Effector memory CD8-positive, alpha-beta T cell (primary cell): ENCODE results near the gene INSYN1.
A peak's percentile ranks its signal among the peaks of the same experiment; 100 is the strongest.

Experiments
- ATAC-seq: fragments of 150-1000 bp; cut with Tn5 transposase; replicated peaks from 2 replicates; pipeline ENCODE4 v1.10.0; 2021; ENCODE audit warnings: mild to moderate bottlenecking, moderate library complexity
- DNase-seq, 3 experiments: peaks; one replicate each; pipeline ENCODE4 v3.0.0; 2021
- H3K27ac Mint-ChIP-seq, 2 donors: one replicate each; pipeline ENCODE4 v1.8.0; 2022; ENCODE audit warnings: mild to moderate bottlenecking in 2 of 2, mixed read lengths in 2 of 2, moderate library complexity in 2 of 2
- H3K27me3 Mint-ChIP-seq, 2 donors: one replicate each; pipeline ENCODE4 v1.8.0; 2022; ENCODE audit warnings: mixed read lengths in 2 of 2
- H3K36me3 Mint-ChIP-seq: one replicate; pipeline ENCODE4 v1.8.0; 2022; ENCODE audit warnings: mild to moderate bottlenecking, moderate library complexity, mixed read lengths; ENCODE audit not compliant: insufficient read depth
- H3K4me1 Mint-ChIP-seq, 2 donors: one replicate each; pipeline ENCODE4 v1.8.0; 2022; ENCODE audit warnings: low read depth in 2 of 2, mixed read lengths in 2 of 2
- H3K4me3 Mint-ChIP-seq, 2 donors: one replicate each; pipeline ENCODE4 v1.8.0; 2022; ENCODE audit warnings: mild to moderate bottlenecking in 2 of 2, mixed read lengths in 2 of 2, moderate library complexity in 2 of 2
- H3K9me3 Mint-ChIP-seq, 2 donors: one replicate each; pipeline ENCODE4 v1.8.0; 2022; ENCODE audit warnings: mixed read lengths in 2 of 2

INSYN1 gene

GRCh38 chr15:73695773-73696640, 57.1 kb downstream of the INSYN1 start:
- Mint-ChIP-seq H3K27me3 (peaks cover 38 to 54% of the 10 kb centered on the region in 2 donors), H3K4me3 (peak overlapping the region; percentile 63 to 68), H3K36me3 (peaks cover 8% of the 10 kb centered on the region), H3K4me1 (peaks cover 11 to 21% of the 10 kb centered on the region in 2 donors), H3K9me3 (no peaks in the 10 kb centered on the region), H3K27ac (peak overlapping the region; percentile 72 to 86)
- no peak for DNase-seq
- no peak for ATAC-seq

- ATAC-seq = no peak
- H3K36me3 Mint-ChIP-seq = peaks cover 8% of the 10 kb centered on the region
- H3K27me3 Mint-ChIP-seq = peaks cover 32 to 39% of the 10 kb centered on the region in 2 donors
- no peak for DNase-seq
- H3K27ac Mint-ChIP-seq = no peak overlapping the region
- no peak overlapping the region for H3K4me3 Mint-ChIP-seq
- H3K4me1 Mint-ChIP-seq = peaks cover 11 to 16% of the 10 kb centered on the region in 2 donors
- H3K9me3 Mint-ChIP-seq = no peaks in the 10 kb centered on the region
Observed at GRCh38 chr15:73694419-73694818, 58.7 kb downstream of the INSYN1 start.

DNA sequence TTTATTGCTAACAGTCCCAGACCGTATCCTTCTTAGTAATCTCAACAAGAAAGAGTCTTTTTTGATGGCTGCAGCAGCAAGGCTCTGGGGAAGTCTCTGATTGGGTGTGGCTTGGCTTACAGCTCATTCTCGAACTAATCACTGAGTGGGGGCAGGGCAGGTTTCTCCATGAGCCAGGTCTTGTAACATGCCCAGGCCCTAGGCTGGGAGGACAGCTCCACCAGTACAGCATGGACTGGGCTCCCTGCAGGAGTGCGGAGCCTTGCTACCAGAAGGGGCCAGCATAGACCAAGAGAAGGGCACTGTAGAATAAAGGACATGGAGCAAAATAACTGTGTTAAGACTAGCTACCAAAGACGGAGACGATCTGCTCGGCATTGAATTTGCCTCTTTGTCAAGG, 61.8 kb downstream of the INSYN1 start:
- DNase-seq = no peak
- peaks cover 1 to 4% of the 10 kb centered on the region in 2 donors for H3K4me1 Mint-ChIP-seq
- H3K4me3 Mint-ChIP-seq = no peak overlapping the region
- H3K9me3 Mint-ChIP-seq = no peaks in the 10 kb centered on the region
- H3K27me3 Mint-ChIP-seq = peaks cover 36 to 45% of the 10 kb centered on the region in 2 donors
- no peak for ATAC-seq
- H3K36me3 Mint-ChIP-seq = peaks cover 4% of the 10 kb centered on the region
- no peak overlapping the region for H3K27ac Mint-ChIP-seq

DNA sequence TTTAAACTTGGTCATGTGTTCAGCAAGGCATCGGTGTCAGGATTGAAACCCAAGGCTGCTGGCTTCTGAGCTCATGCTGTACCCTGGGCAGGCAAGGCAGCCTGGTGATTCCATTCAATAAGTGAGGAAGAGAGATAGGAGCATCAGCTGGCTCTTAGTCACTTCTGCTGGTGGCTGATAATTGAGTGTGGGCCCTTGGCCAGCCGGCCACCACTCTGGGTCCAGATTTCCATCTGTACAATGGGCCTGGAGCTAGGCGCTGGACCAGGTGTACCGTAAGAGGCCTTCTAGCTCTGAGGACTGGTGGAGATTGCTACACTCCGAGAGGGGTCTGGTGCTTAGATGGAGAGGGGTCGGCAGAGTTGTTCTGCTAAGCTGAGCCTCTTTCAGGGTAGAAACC, 64.7 kb downstream of the INSYN1 start:
- ATAC-seq = no peak
- Mint-ChIP-seq H3K4me3 (no peak overlapping the region), H3K36me3 (peaks cover 8% of the 10 kb centered on the region), H3K4me1 (peaks cover 0 to 10% of the 10 kb centered on the region in 2 donors), H3K27ac (no peak overlapping the region), H3K27me3 (peaks cover 38 to 55% of the 10 kb centered on the region in 2 donors), H3K9me3 (no peaks in the 10 kb centered on the region)
- no peak for DNase-seq

DNA sequence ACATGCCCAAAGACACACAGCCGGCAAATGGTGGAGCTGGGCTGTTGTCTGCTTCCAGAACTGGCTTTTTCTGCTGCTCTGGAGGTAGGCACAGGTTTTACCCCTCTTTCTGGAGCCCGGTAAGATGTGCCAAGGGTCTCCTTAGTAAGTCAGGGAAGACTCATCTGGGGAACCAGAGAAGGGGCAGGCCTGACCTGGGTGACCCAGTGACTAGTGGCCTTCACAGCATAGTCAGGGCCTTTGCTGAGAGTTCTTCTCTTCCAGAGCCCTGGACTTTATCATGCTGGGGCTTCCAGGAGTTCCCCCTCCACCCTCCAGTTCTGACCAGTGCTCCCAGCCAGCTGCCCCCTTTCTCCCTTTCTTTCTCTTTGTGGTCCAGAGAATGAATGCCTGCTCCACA, 65.8 kb downstream of the INSYN1 start:
- peaks cover 0 to 13% of the 10 kb centered on the region in 2 donors for H3K4me1 Mint-ChIP-seq
- H3K27ac Mint-ChIP-seq = no peak overlapping the region
- H3K36me3 Mint-ChIP-seq = peaks cover 3% of the 10 kb centered on the region
- DNase-seq = no peak
- H3K4me3 Mint-ChIP-seq = no peak overlapping the region
- H3K9me3 Mint-ChIP-seq = no peaks in the 10 kb centered on the region
- peaks cover 40 to 66% of the 10 kb centered on the region in 2 donors for H3K27me3 Mint-ChIP-seq
- no peak for ATAC-seq

- Mint-ChIP-seq H3K27ac (no peak overlapping the region), H3K36me3 (peaks cover 3% of the 10 kb centered on the region), H3K4me1 (peaks cover 0 to 13% of the 10 kb centered on the region in 2 donors), H3K4me3 (no peak overlapping the region), H3K27me3 (peaks cover 45 to 72% of the 10 kb centered on the region in 2 donors), H3K9me3 (no peaks in the 10 kb centered on the region)
- DNase-seq (no peak), ATAC-seq (no peak)
Observed at GRCh38 chr15:73686781-73687256, 66.3 kb downstream of the INSYN1 start.

GRCh38 chr15:73685981-73686380, 67.2 kb downstream of the INSYN1 start:
- H3K27me3 Mint-ChIP-seq = peaks cover 45 to 80% of the 10 kb centered on the region in 2 donors
- no peak overlapping the region for H3K27ac Mint-ChIP-seq
- ATAC-seq (no peak), DNase-seq (no peak)
- H3K9me3 Mint-ChIP-seq = no peaks in the 10 kb centered on the region
- peaks cover 3% of the 10 kb centered on the region for H3K36me3 Mint-ChIP-seq
- H3K4me1 Mint-ChIP-seq = peaks cover 0 to 13% of the 10 kb centered on the region in 2 donors
- H3K4me3 Mint-ChIP-seq = no peak overlapping the region
